ENCODE results near the gene KRI1.

Gene KRI1

DNA sequence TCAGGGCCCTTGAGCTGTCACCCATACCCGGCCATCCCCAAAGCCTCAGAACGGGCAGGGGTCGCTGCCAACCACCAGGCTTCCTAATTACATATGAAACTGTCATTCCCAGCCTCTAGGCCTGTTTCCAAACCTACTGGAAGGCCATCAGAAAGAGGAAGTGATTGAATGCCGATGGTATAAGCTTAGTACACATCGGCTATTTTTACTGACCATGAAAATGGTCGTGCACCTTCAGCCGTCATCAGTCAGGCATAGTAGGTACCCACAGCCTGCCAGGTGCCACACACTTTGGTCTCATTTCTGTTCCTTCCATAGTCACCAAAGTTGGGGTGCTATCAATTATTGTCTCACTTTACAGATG, 10.2 kb downstream of the KRI1 start:
- H3F3A ChIP-seq (ENCODE audit: insufficient read depth, low read length), result 0 out of 2 replicates have a peak, but pooled peaks cover 3% of the 10 kb centered on the region
- peaks cover 8% of the 10 kb centered on the region; the same call in 1 of the 2 replicates for H3K36me3 ChIP-seq (replicated peaks; ENCODE audit: insufficient read depth, low read length)
- H2AFZ ChIP-seq (ENCODE audit: low read length), result no peak overlapping the region
- no peaks in the 10 kb centered on the region for H3K27me3 ChIP-seq (replicated peaks; ENCODE audit: insufficient read depth, low read length)
- H3K4me3 ChIP-seq (ENCODE audit: low read length), result no peak overlapping the region
- no peaks in the 10 kb centered on the region for H3K9me2 ChIP-seq (replicated peaks; ENCODE audit: insufficient read depth, low read length)
- no peaks in the 10 kb centered on the region for H4K20me1 ChIP-seq (ENCODE audit: insufficient read depth, low read length)
- H3K79me2 ChIP-seq (ENCODE audit: low read length), result no peaks in the 10 kb centered on the region
- H3K4me1 ChIP-seq (ENCODE audit: low read length), result no peaks in the 10 kb centered on the region
- no peak overlapping the region for H3K9ac ChIP-seq (ENCODE audit: low read length)
- no peak overlapping the region for H3K27ac ChIP-seq (ENCODE audit: low read length)
- H3K9me3 ChIP-seq (replicated peaks; ENCODE audit: insufficient read depth, low read length), result no peaks in the 10 kb centered on the region
- no peak for DNase-seq
- TF ChIP-seq EZH2phosphoT487 (IDR thresholded peaks at IDR 0.05; ENCODE audit: low read length) (no peak), EZH2 (optimal IDR thresholded peaks at IDR 0.05; ENCODE audit: low read depth, low read length) (no peak)
- TF ChIP-seq, protein P1, sequence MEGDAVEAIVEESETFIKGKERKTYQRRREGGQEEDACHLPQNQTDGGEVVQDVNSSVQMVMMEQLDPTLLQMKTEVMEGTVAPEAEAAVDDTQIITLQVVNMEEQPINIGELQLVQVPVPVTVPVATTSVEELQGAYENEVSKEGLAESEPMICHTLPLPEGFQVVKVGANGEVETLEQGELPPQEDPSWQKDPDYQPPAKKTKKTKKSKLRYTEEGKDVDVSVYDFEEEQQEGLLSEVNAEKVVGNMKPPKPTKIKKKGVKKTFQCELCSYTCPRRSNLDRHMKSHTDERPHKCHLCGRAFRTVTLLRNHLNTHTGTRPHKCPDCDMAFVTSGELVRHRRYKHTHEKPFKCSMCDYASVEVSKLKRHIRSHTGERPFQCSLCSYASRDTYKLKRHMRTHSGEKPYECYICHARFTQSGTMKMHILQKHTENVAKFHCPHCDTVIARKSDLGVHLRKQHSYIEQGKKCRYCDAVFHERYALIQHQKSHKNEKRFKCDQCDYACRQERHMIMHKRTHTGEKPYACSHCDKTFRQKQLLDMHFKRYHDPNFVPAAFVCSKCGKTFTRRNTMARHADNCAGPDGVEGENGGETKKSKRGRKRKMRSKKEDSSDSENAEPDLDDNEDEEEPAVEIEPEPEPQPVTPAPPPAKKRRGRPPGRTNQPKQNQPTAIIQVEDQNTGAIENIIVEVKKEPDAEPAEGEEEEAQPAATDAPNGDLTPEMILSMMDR (IDR thresholded peaks at IDR 0.05; ENCODE audit: low read length), result no peak
- no peak overlapping the region for H3K4me2 ChIP-seq (ENCODE audit: low read depth, low read length)

DNA sequence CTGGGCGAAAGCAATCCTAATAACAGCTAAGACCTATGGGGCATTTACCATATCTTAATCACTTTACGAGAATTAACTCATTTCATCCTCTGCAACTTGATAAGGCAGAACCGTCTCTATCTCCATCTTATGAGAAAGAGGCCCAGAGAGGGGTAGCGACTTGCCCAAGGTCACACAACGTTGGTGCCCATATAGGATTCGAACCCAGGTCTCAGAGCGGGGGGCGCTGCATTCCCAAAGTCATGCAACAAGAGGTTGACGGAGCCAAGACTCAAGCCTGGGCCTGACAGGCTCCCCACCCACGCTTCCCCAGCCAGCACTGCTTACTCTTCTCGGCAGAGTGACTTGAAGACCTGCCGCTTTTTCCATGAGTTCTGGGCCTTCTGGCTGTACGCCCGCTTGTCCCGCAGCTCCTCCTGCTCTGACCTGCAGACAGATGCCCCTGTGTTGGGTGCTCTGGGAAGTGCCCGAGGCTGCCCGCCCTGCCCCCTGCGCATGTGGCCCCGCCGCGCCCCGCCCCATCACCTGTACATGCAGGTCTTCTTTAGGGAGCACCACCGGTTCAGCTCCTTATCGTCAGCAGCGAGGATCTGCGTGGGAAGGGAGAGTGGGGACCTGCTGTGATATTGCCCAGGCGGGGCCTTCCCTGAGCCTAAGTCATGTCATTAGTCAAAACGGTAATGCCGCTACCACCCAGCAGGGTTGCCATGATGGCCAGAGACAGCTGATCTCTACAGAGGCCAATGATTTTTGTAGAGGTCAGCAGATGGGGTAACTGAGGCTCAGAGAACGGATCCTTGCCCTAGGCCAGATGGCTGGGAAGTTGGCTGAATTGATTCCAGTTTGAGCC, 10.8 kb downstream of the KRI1 start:
- Histone ChIP-seq H3K9ac (ENCODE audit: low read length) (no peak overlapping the region), H3K4me3 (ENCODE audit: low read length) (no peak overlapping the region), H3F3A (ENCODE audit: insufficient read depth, low read length) (0 out of 2 replicates have a peak, but pooled peaks cover 3% of the 10 kb centered on the region), H3K36me3 (replicated peaks; ENCODE audit: insufficient read depth, low read length) (peaks cover 6% of the 10 kb centered on the region; the same call in 1 of the 2 replicates), H3K4me1 (ENCODE audit: low read length) (no peaks in the 10 kb centered on the region), H3K4me2 (ENCODE audit: low read depth, low read length) (no peak overlapping the region), H3K27ac (ENCODE audit: low read length) (no peak overlapping the region), H3K27me3 (replicated peaks; ENCODE audit: insufficient read depth, low read length) (no peaks in the 10 kb centered on the region), H3K79me2 (ENCODE audit: low read length) (no peaks in the 10 kb centered on the region), H3K9me3 (replicated peaks; ENCODE audit: insufficient read depth, low read length) (no peaks in the 10 kb centered on the region), H4K20me1 (ENCODE audit: insufficient read depth, low read length) (no peaks in the 10 kb centered on the region), H2AFZ (ENCODE audit: low read length) (no peak overlapping the region), H3K9me2 (replicated peaks; ENCODE audit: insufficient read depth, low read length) (no peaks in the 10 kb centered on the region)
- no peak for DNase-seq
- no peak for TF ChIP-seq EZH2phosphoT487 (IDR thresholded peaks at IDR 0.05; ENCODE audit: low read length)
- TF ChIP-seq, protein P1 (IDR thresholded peaks at IDR 0.05; ENCODE audit: low read length), result no peak
- no peak for TF ChIP-seq EZH2 (optimal IDR thresholded peaks at IDR 0.05; ENCODE audit: low read depth, low read length)

DNA sequence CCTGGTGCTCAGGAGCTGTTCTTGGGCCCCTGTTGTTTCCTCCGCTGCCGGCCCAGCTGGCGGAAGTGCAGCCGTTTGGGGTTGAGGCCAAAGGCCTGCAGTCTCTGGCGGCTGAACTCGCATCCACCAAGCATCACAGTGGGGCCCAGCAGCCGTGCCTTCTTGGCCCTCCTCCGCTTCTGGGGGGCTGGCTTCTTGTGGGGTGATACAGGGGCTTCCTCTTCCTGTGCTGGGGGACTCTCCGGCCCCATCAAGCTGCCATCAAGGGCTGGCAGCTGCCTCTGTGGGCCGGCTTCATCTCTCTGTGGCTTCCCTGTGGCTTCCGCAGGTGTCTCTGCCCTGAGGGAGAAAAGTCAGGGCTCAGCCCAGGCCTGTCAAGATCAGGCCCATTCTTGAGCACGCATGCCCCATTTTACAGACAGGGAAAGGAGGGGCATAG, 11.8 kb downstream of the KRI1 start:
- H3K4me3 ChIP-seq (ENCODE audit: low read length), result no peak overlapping the region
- no peak for TF ChIP-seq EZH2 (optimal IDR thresholded peaks at IDR 0.05; ENCODE audit: low read depth, low read length)
- no peak for TF ChIP-seq EZH2phosphoT487 (IDR thresholded peaks at IDR 0.05; ENCODE audit: low read length)
- TF ChIP-seq, protein P1 (IDR thresholded peaks at IDR 0.05; ENCODE audit: low read length), result no peak
- H3K4me1 ChIP-seq (ENCODE audit: low read length), result no peaks in the 10 kb centered on the region
- no peak overlapping the region for H3K9ac ChIP-seq (ENCODE audit: low read length)
- H3K4me2 ChIP-seq (ENCODE audit: low read depth, low read length), result no peak overlapping the region
- no peak for DNase-seq
- H3F3A ChIP-seq (ENCODE audit: insufficient read depth, low read length), result 0 out of 2 replicates have a peak, but pooled peaks cover 3% of the 10 kb centered on the region
- H3K9me3 ChIP-seq (replicated peaks; ENCODE audit: insufficient read depth, low read length), result no peaks in the 10 kb centered on the region
- no peaks in the 10 kb centered on the region; the same call in 1 of the 2 replicates for H3K79me2 ChIP-seq (ENCODE audit: low read length)
- no peak overlapping the region for H3K27ac ChIP-seq (ENCODE audit: low read length)
- H4K20me1 ChIP-seq (ENCODE audit: insufficient read depth, low read length), result no peaks in the 10 kb centered on the region
- H2AFZ ChIP-seq (ENCODE audit: low read length), result no peak overlapping the region
- H3K36me3 ChIP-seq (replicated peaks; ENCODE audit: insufficient read depth, low read length), result no peaks in the 10 kb centered on the region
- no peaks in the 10 kb centered on the region for H3K9me2 ChIP-seq (replicated peaks; ENCODE audit: insufficient read depth, low read length)
- no peaks in the 10 kb centered on the region for H3K27me3 ChIP-seq (replicated peaks; ENCODE audit: insufficient read depth, low read length)

Data from MM.1S (cell line).